SJSA1 (cell line): ENCODE data around the gene C11orf68. TPM values are rescaled to one million over a fixed set of nuclear protein-coding genes. Genes with fewer than 3 reads are reported as not detected.
"Not testable (repeated sequence)": the region's sequence is repeated elsewhere in the genome, so short reads cannot be mapped to it uniquely, and the experiment has no call there.

Experiments
- DNase-seq, 2 experiments: peaks; one replicate each; pipeline ENCODE4 v3.0.0-alpha.2; 2015 to 2020; ENCODE audit warnings: low spot score in 2 of 2, low read depth in 1 of 2
- H3K27ac ChIP-seq: fragments of 250-450 bp; sonication (Bioruptor Pico); 2 replicates; pipeline ENCODE4 v1.5.1; 2020; ENCODE audit warnings: mild to moderate bottlenecking, moderate library complexity
- H3K27me3 ChIP-seq: fragments of 250-450 bp; sonication (Bioruptor Pico); replicated peaks from 2 replicates; pipeline ENCODE4 v1.5.1; 2020; ENCODE audit warnings: mild to moderate bottlenecking, moderate library complexity
- H3K36me3 ChIP-seq: fragments of 250-450 bp; sonication (Bioruptor Pico); 2 replicates; pipeline ENCODE4 v1.5.1; 2020; ENCODE audit warnings: mild to moderate bottlenecking
- H3K4me1 ChIP-seq: fragments of 250-450 bp; sonication (Bioruptor Pico); replicated peaks from 2 replicates; pipeline ENCODE4 v1.6.1; 2021; ENCODE audit warnings: mild to moderate bottlenecking
- H3K4me3 ChIP-seq: fragments of 250-450 bp; sonication (Bioruptor Pico); 2 replicates; pipeline ENCODE4 v1.5.1; 2020; ENCODE audit warnings: mild to moderate bottlenecking
- H3K9me3 ChIP-seq: fragments of 250-450 bp; sonication (Bioruptor Pico); replicated peaks from 2 replicates; pipeline ENCODE4 v1.5.1; 2020; ENCODE audit warnings: mild to moderate bottlenecking
- total RNA-seq: library from RNA; depleted of rRNA; stranded (reverse); fragments of >200 nt; shearing (Covaris generic); gene quantifications from 2 replicates; pipeline ENCODE4 v1.2.3, GENCODE V29; 2014

Gene C11orf68
- total RNA-seq, 1 experiment from 2014 or later = 44.8 TPM

DNA sequence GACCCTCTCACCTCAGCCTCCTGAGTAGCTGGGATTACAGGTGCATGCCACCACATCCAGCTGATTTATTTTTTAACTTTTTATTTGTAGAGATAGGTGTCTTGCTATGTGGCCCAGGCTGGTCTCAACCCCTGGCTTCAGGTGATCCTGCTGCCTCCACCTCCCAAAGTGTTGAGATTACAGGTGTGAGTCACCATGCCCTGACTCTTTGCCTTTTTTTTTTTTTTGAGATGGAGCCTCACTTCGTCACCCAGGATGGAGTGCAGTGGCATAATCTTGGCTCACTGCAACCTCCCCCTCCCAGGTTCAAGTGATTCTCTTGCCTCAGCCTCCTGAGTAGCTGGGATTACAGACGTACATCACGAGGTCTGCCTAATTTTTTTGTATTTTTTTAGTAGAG, 32.8 kb upstream of the C11orf68 start:
- H3K27ac ChIP-seq, H3K27me3 ChIP-seq, H3K9me3 ChIP-seq, DNase-seq, H3K4me1 ChIP-seq, H3K4me3 ChIP-seq, H3K36me3 ChIP-seq: not testable (repeated sequence)

DNA sequence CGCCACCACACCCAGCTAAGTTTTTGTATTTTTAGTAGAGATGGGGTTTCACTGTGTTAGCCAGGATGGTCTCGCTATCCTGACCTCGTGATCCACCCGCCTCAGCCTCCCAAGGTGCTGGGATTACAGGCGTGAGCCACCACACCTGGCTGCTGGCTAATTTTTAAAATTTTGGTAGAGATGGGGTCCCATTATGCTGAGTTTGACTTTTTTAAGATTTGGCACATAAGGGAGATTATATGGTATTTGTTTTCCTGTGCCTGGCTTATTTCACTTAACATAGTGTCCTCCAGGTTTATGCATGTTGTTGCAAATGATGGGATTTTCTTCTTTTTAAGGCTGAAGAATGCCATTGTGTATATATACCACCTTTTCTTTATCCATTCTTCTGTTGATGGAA, 31.8 kb upstream of the C11orf68 start:
- not testable (repeated sequence) for H3K4me1 ChIP-seq, H3K4me3 ChIP-seq, H3K27ac ChIP-seq, DNase-seq, H3K36me3 ChIP-seq, H3K27me3 ChIP-seq, H3K9me3 ChIP-seq

DNA sequence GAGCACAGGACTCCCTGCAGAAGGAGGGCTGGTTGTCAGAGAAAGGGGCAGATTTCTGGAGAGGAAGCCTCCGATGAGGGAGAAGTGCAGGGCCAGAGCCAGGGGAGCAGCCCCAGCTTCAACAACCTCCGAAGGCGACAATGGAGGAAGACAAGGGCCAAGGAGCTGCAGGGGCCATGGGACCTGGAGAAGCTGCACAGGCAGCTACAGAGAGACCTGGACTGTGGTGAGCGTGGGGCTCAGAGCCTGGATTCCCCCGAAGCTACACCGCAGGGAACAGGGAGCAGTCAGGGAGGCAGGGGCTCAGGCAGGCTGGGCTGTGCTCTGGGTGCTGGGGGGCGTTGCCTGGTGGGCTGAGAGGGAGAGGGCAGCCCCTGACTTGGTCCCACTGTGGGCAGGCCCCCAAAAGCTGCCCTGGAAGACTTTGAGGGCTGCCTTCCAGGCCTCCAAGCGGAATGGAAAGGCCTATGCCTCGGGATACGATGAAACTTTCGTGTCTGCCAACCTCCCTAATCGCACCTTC, 28.8 kb upstream of the C11orf68 start:
- DNase-seq = peak in 1 of 2 experiments; percentile 61
- Histone ChIP-seq H3K27ac (no peak overlapping the region), H3K4me1 (no peaks in the 10 kb centered on the region)

DNA sequence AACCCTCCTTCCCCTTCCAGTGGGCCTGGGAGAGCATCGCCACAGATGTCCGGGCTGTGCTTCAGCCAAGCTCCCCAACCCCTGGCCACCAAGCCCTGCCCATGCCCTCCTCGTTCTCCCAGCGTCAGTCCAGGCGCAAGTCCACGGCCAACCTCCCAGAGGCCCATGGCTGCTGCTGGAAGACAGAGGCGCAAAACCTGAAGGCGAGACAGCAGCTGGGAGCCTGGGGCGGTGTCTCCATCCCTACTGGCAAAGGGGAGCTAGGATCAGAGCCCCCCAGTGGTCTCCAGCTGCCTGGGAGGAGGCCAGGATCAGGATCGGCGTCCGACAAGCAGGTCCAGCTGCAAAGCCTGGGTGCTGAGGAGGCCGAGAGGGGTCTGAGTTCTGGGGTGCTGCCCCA, 28.3 kb upstream of the C11orf68 start:
- no peak overlapping the region for H3K27ac ChIP-seq
- H3K4me3 ChIP-seq = no peak overlapping the region
- DNase-seq = peak in 1 of 2 experiments; percentile 66
- H3K4me1 ChIP-seq = no peaks in the 10 kb centered on the region
- H3K27me3 ChIP-seq = 0 out of 2 replicates have a peak, but pooled peaks cover 2% of the 10 kb centered on the region
- no peaks in the 10 kb centered on the region for H3K9me3 ChIP-seq
- no peaks in the 10 kb centered on the region for H3K36me3 ChIP-seq

More for the DNA sequence above, 28.8 kb upstream of the C11orf68 start:
- Histone ChIP-seq H3K27me3 (0 out of 2 replicates have a peak, but pooled peaks cover 2% of the 10 kb centered on the region), H3K9me3 (no peaks in the 10 kb centered on the region), H3K4me3 (no peak overlapping the region), H3K36me3 (no peaks in the 10 kb centered on the region)

DNA sequence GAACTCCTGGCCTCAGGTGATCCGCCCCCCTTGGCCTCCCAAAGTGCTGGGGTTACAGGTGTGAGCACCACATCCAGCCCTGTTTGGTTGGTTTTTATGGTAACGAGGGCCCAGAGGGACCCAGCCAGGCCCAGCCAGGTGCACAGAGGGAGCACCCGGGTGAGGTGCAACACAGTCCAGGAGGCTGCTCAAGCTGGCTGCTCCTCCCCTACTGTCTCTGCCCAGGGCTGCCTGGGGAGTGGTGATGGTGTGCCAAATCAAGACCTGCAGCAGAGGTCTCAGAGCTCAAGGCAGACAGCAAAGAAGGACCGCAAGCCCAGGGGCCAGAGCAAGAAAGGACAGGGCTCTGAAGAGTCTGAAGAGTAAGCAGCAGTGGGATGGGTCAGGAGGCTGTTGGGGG, 27.8 kb upstream of the C11orf68 start:
- no peaks in the 10 kb centered on the region for H3K36me3 ChIP-seq
- 0 out of 2 replicates have a peak, but pooled peaks cover 2% of the 10 kb centered on the region for H3K27me3 ChIP-seq
- H3K4me1 ChIP-seq = peaks cover under 1% of the 10 kb centered on the region
- DNase-seq = peak in 1 of 2 experiments; percentile 57
- H3K9me3 ChIP-seq = no peaks in the 10 kb centered on the region
- H3K27ac ChIP-seq = no peak overlapping the region
- H3K4me3 ChIP-seq = no peak overlapping the region

DNA sequence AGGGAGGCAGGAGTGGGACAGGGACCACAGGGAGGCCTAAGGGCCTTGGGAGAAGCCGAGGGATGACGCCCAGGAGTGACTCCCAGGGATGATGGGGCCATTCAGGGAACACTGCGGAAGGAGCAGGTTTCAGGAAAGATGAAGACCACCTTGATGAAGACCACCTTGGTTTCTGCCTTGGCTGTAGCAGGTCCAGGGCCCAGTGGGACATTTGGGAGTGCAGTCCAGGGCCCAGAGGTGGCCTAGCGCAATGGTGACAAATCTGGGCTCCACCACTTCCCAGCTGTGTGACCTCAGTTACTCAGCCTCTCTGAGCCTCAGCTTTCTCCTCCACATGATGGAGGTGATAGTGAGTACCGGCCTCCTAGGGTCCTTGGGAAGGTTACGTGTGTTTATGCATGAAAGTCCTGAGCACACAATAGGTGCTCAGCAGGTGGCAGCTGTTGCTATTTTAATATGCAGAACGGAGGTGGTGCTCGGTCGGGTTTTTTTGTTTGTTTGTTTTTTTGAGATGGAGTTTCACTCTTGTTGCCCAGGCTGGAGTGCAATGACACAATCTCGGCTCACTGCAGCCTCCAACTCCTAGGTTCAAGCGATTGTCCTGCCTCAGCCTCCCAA, 27.2 kb upstream of the C11orf68 start:
- no peaks in the 10 kb centered on the region for H3K36me3 ChIP-seq
- no peak overlapping the region for H3K4me3 ChIP-seq
- H3K27me3 ChIP-seq = 0 out of 2 replicates have a peak, but pooled peaks cover under 1% of the 10 kb centered on the region
- DNase-seq = no peak
- peaks cover 6% of the 10 kb centered on the region for H3K4me1 ChIP-seq
- no peaks in the 10 kb centered on the region for H3K9me3 ChIP-seq
- no peak overlapping the region for H3K27ac ChIP-seq

DNA sequence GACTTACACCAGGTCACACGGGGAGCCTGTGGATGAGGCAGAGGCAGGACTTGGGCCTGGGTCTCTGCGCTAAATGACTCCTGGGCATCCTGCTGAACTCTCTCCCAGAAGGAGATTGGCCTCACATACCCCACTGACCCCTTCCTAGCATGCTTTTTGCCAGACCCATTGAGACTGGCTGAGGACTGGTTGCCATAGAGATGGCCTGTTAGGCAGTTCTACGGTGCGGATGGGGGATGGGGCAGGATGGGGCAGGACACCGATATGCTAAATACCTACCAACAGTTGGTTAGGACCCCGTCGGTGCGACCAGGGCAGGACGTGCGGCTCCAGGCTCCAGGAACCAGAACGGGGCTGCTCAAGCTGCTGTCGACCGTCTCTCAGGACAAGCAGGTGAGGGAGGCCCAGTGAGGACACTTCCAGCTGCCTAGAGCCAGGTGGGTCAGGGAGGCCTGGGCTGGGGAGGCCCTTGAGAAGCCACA, 26.6 kb upstream of the C11orf68 start, which contains the start of gene TSGA10IP:
Gene TSGA10IP, plus strand, starts transcription at position 51 of the 482 bp plus-strand sequence. Its CDS starts 196 bp downstream, at position 247.
- Histone ChIP-seq H3K9me3 (no peaks in the 10 kb centered on the region), H3K27ac (no peak within 1 kb of the TSS), H3K36me3 (no peaks in the 10 kb centered on the region), H3K4me1 (peaks cover 8% of the 10 kb centered on the region), H3K4me3 (no peak within 1 kb of the TSS), H3K27me3 (no peaks in the 10 kb centered on the region)
- DNase-seq = peak in 1 of 2 experiments; percentile 67

DNA sequence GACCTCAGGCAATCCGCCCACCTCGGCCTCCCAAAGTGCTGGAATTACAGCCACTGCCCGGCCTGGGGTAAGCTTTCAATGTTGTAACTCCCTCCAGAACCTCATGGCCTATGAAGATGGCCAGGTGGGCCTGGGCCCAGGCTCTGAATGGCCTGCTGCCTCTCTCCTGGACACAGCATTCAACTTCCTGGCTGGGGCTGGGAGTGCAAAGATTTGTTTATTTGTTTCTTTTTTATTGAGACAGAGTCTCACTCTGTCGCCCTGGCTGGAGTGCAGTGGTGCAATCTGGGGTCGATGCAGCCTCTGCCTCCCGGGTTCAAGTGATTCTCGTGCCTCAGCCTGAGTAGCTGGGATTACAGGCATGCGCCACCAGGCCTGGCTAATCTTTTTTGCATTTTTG, 25.9 kb upstream of the C11orf68 start:
- Histone ChIP-seq H3K9me3 (no peaks in the 10 kb centered on the region), H3K27ac (no peak overlapping the region), H3K4me3 (no peak overlapping the region), H3K36me3 (no peaks in the 10 kb centered on the region), H3K4me1 (peaks cover 8% of the 10 kb centered on the region), H3K27me3 (no peaks in the 10 kb centered on the region)
- peak in 1 of 2 experiments; percentile 54 for DNase-seq

DNA sequence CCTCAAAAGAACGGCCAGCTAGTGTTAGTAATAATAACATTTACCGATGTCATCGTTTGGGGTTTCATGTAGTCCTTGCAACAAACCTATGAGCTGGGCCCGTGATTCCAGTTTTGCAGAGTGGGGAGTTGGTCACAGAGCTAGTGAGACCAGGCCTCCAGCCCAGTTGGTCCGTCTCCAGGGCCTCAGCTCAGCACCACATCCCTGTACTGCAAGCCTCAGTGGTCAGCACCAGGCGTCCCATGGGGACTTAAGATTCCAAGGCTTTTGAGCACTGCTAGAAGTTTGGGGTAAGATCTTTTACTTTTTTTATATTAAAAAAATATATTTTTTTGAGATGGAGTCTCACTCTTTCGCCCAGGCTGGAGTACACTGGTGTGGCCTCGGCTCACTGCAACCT, 25.3 kb upstream of the C11orf68 start:
- no peak overlapping the region for H3K4me3 ChIP-seq
- H3K27ac ChIP-seq = no peak overlapping the region
- H3K4me1 ChIP-seq = peaks cover 8% of the 10 kb centered on the region
- peak in 1 of 2 experiments; percentile 56 for DNase-seq
- no peaks in the 10 kb centered on the region for H3K27me3 ChIP-seq
- no peaks in the 10 kb centered on the region for H3K36me3 ChIP-seq
- H3K9me3 ChIP-seq = no peaks in the 10 kb centered on the region

DNA sequence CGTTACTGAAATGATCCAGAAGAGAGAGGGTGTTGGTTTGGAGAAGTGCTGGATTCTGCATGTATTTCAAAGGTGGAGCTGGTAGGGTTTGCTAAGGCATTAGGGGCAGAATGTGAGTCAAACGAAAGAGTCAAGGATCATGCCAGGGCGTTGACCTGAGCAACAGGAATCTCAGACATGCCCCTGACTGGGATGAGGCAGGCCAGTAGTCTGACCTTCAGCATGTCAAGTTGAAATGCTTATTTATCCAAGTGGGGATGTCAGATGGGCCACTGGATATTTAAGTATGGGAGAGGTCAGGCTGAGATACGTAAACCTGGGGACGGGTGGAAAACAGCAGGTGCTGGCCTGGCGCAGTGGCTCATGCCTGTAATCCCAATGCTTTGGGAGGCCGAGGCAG, 23.7 kb upstream of the C11orf68 start:
- Histone ChIP-seq H3K9me3 (no peaks in the 10 kb centered on the region), H3K27ac (no peak overlapping the region), H3K27me3 (peaks cover 2% of the 10 kb centered on the region; the same call in 1 of the 2 replicates), H3K4me1 (peaks cover 8% of the 10 kb centered on the region), H3K4me3 (no peak overlapping the region), H3K36me3 (no peaks in the 10 kb centered on the region)
- no peak for DNase-seq

DNA sequence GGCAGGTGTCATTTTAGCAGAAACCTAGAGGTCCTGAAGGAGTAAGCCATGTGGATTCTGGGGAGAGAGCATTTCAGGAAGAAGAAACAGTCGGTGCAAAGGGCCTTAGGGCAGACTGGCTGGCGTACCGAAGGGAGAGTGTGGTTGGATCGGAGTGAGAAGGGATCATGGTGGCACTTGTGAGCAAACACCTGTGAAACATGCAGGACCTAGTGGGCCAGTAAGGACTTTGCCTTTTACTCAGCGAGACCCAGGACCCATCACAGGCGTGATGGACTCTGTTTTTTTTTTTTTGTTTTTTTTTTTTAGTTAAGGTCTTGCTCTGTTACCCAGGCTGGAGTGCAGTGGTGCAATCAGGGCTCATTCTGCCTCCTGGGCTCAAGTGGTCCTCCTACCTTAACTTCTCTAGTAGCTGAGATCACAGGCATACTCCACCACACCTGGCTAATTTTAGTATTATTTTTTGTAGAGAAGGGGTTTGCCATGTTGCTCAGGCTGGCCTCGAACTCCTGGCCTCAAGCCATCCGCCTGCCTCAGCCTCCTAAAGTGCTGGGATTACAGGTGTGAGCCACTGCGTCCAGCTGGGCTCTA, 23.0 kb upstream of the C11orf68 start:
- Histone ChIP-seq H3K4me3 (no peak overlapping the region), H3K27me3 (peaks cover 9% of the 10 kb centered on the region), H3K27ac (no peak overlapping the region), H3K4me1 (peaks cover 8% of the 10 kb centered on the region), H3K9me3 (no peaks in the 10 kb centered on the region), H3K36me3 (no peaks in the 10 kb centered on the region)
- no peak for DNase-seq

DNA sequence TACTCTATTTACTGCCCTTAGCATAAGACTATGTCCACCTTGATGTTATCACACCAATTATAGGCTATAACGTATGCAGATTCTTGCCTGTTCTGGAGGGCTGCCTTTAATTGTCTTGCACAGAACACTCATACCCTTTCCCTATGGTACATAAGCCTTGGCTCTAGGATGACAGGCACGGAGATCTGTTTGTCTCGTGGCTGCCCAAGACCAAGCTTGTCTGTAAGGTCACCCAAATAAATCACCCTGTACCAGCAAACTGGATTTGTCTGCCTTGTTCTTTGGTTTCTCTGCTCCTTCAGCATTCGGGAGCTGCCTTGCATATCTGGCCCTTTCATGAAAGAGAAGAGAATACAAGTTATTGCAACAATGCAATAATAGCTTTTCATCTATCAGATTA, 18.9 kb upstream of the C11orf68 start:
- Histone ChIP-seq H3K36me3 (no peaks in the 10 kb centered on the region), H3K27ac (no peak overlapping the region), H3K9me3 (no peaks in the 10 kb centered on the region), H3K4me3 (no peak overlapping the region), H3K4me1 (peaks cover 8% of the 10 kb centered on the region), H3K27me3 (peaks cover 10% of the 10 kb centered on the region)
- DNase-seq = no peak

DNA sequence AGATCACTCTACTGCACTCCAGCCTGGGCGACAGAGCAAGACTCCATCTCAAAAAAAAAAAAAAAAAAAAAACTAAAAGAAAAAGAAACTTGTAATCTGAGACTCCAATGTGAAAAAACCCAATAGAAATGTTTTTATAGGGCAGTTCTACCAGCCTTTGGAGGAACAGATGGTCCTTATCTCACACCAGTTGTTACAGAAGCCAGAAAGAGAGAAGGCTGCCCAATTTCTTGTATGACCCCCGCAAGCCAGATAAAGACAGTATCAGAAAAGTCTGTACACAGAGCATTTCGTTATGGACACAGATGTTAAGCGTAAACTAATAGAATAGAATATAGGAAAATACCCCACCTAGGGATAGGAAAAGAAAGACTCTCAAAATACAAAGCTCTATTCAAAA, 15.2 kb upstream of the C11orf68 start:
- Histone ChIP-seq H3K27ac (no peak overlapping the region), H3K27me3 (peaks cover 10% of the 10 kb centered on the region), H3K4me3 (no peak overlapping the region), H3K4me1 (no peaks in the 10 kb centered on the region), H3K9me3 (no peaks in the 10 kb centered on the region), H3K36me3 (no peaks in the 10 kb centered on the region)
- DNase-seq = no peak

DNA sequence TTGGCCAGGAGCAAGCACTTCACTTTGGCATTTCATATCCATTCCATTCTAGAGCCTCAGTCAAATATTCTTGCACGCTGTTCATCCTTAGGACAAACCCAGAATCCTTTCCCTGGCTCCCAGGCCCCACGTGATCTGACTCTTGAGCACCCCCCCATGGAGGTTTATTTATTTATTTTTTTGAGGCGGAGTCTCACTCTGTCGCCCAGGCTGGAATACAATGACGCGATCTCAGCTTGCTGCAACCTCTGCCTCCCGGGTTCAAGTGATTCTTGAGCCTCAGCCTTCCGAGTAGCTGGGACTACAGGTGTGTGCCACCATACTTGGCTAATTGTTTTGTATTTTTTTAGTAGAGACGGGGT, 13.7 kb upstream of the C11orf68 start:
- Histone ChIP-seq H3K27me3 (peaks cover 8% of the 10 kb centered on the region), H3K4me1 (peaks cover 3% of the 10 kb centered on the region; the same call in 1 of the 2 replicates), H3K4me3 (no peak overlapping the region), H3K36me3 (no peaks in the 10 kb centered on the region), H3K27ac (no peak overlapping the region), H3K9me3 (no peaks in the 10 kb centered on the region)
- DNase-seq = no peak
